Measurements from ENCODE around the gene ZBTB20.

ZBTB20 gene

GRCh38 chr3:114440700-114441099 is 706.4 kb downstream of the ZBTB20 start:
- DNase-seq (ENCODE audit: low read depth) = no peak

DNA sequence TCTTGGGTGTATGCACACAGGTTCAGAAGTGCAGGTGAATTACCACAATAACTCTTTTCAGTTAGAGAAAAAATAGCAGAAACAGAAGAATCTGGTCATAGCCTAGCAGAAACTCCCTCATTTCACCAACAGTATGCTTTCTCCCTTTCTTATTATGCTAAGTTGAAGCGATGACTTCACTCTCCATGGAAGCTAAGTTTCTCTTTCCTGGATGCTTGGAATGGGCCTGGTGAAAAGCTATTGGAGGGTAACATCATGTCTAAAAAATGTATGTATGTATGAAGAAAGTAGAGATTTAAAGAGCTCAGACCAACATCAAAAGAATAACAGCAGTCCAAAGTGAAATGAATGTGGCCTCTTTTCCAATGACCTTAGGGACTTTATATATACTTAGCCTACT is 707.8 kb downstream of the ZBTB20 start:
- no peak for DNase-seq (ENCODE audit: low read depth)

- no peak for DNase-seq (ENCODE audit: low read depth)
Measured at GRCh38 chr3:114437897-114438296, 709.2 kb downstream of the ZBTB20 start.

- DNase-seq (ENCODE audit: low read depth) = no peak
Measured at GRCh38 chr3:114436182-114436581, 710.9 kb downstream of the ZBTB20 start.

- no peak for DNase-seq (ENCODE audit: low read depth)
Measured at GRCh38 chr3:114435386-114436115, 711.5 kb downstream of the ZBTB20 start.

DNA sequence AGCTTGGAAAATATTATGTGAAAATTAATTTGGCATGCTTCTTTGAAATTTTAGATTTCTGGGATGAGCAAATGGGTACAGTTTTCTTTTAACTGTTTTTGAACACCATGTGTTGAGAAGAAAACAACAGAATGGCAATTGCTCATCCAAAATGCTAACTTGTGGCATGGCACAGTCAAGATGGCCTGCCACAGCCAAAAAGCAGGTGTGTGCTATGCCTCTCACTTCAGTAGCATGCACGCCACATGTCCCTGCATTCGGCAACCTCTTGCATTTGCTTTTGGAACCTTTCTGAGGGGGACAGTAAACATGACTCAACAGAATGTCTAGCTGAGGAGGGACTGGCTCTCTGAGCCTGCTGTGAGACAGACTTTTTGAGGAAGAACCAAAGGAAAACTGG is 714.8 kb downstream of the ZBTB20 start:
- DNase-seq (ENCODE audit: low read depth) = no peak

- DNase-seq (ENCODE audit: low read depth) = no peak
Measured at GRCh38 chr3:114428044-114428595, 719.0 kb downstream of the ZBTB20 start.

DNA sequence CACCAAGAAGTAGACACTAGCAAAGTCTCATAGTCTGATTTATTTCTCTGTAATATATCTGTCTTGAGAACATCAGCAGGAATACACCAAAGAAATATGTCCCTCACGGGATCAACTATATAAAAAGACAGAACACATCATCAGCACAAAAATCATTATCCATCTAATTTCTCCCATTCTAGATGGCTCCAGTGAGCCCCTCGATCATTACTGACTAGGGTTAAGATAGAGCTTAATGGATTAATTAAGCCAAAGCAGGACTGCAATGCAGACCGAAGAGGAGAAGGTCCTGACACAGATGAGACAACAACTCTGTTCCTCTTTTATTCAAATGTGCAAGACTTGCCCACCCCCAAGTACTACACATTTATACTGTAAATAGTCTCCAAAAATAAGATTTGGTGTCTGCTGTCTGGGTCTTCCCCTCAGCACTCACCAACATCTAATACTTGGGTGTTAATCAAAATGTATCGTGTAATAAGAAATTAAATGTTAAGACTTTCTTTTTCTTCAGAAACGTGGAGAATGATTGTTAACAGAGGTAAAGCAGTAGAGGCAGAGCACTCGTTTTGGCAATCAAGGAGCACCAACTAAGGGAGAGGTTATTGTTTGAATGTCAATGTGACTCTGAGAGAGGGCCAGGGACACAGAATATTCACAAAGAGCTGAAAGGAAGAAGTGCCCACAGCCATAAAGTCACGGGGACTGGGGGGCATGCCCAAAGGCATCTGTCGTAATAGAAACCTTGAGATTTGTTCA is 719.6 kb downstream of the ZBTB20 start:
- DNase-seq (ENCODE audit: low read depth) = no peak

- no peak for DNase-seq (ENCODE audit: low read depth)
Measured at GRCh38 chr3:114424337-114424736, 722.8 kb downstream of the ZBTB20 start.

GRCh38 chr3:114421204-114421603 is 725.9 kb downstream of the ZBTB20 start:
- DNase-seq (ENCODE audit: low read depth) = no peak

DNA sequence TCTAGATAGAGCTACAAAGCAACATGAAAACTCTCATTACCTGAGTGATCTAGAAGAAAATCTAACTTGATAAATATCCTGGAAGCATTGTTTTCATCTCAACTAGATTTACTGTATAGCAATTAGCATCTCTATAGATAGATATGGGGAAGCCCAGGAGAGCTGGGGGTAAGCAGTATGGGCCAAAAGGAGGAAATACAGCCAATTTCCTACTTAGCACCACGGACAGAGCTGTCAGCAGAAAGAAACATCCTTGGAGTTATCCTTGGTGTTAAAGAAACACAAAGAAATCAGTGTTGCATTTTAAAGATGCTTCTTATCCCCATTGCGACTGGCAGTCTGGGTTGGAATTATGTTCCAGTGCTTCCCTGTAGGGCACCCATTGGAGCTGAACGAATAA is 727.0 kb downstream of the ZBTB20 start:
- DNase-seq (ENCODE audit: low read depth) = no peak

DNA sequence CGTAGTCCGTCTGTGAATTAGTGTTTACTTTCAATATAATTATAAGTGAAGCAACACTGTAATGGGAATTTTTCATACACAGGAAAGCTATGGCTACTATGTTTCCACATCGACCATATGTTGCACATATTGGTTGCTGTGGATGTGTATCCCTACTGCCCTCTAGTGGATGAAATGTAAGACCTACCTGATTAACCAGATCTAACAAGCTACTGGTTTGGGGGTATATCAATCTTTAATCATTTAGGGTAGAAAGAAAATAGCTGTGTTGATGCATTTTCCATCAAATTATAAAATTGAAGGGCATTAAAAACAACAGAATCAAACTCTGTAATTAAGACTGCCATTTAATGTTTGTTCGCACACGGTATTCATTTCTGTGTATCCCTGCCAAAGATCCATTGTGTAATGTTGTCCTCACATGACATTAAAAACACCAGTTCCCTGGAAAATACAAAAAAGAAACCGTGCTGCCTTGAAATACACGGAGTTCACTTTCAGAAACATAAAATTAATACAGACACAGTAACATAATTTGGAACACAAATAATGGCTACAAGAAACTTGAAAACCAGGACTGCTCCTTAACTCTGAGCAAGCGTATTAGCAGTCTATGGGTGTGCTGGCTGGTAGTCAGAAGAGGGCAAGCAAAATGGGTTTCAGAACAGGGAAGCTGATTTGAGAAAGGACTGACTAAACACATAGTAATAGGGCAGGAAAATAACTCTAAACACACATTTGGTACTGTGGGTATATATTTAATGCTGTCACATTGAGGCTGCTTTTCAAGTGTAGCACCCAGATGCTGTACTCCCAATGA is 728.2 kb downstream of the ZBTB20 start:
- no peak for DNase-seq (ENCODE audit: low read depth)

DNA sequence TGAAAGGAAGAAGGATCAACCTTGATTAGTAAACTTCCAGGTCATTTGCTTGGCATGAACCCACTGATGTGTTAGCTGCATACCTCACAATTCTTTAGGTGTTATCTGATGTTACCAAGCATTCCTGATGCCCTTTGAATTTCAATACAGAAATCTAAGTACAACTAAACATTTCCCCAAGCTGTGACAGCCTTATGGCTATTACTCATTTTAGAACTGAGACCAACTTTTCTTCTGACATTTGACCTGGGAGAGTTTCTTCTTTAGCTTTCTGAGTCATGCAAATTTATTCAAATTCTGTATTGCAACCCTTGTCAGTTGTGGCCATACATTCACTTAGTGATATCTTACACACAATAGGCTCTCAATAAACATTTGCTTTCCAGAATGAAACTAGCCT is 729.0 kb downstream of the ZBTB20 start:
- no peak for DNase-seq (ENCODE audit: low read depth)

DNA sequence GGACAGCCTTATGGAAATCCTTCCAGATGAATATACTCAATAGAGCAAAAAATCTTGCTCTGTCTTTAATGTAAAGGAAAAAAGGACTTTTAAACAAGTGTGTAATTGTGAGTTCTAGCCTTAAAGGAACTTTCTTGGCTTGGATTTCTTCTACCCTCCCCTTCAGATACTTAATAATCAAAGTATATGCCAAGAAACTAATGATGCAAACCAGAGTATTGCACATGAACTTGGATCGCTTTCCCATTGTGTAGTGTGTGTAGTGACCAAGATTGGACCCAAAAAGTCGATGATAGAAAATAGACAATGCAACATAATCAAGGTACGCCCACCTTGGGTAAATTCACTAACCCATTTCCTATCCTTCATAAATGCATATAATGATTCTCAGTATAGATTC is 729.4 kb downstream of the ZBTB20 start:
- DNase-seq (ENCODE audit: low read depth) = no peak

GRCh38 chr3:114417265-114417664 is 729.8 kb downstream of the ZBTB20 start:
- DNase-seq (ENCODE audit: low read depth) = no peak

GRCh38 chr3:114411811-114412803 is 735.0 kb downstream of the ZBTB20 start:
- DNase-seq (ENCODE audit: low read depth) = no peak

GRCh38 chr3:114411190-114411668 is 735.9 kb downstream of the ZBTB20 start:
- no peak for DNase-seq (ENCODE audit: low read depth)

GRCh38 chr3:114408736-114409670 is 738.1 kb downstream of the ZBTB20 start:
- DNase-seq (ENCODE audit: low read depth) = no peak

GRCh38 chr3:114406922-114407321 is 740.2 kb downstream of the ZBTB20 start:
- DNase-seq (ENCODE audit: low read depth) = no peak

DNA sequence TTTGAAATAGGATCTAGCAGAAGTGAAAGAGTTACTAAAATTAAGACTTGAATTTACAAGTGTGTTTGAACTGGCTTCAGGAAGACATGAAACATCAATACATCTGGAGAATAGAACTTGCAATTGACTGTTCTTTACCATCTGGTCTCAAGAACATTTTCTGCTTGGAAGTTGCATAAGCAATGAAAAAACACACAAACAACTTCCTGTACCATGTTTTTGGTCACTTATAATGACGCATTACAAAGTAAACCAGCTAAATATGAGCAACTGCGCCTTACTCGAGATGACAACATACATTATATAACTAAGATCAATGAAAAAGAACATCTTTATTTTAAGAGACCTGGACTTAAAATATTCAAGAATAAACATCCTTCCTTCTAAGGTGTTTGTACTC is 740.8 kb downstream of the ZBTB20 start:
- DNase-seq (ENCODE audit: low read depth) = no peak

All from stimulated activated CD8-positive, alpha-beta memory T cell treated with anti-CD3 and anti-CD28 coated beads, Interleukin-12 subunit alpha, Interleukin-12 subunit beta, amount 100 ng/mL, for 4 hours (primary cell).